GM12874 (cell line): ENCODE results near the gene ZFAND2B.

Source experiments
- CTCF ChIP-seq: IDR thresholded peaks from 2 replicates; pipeline ENCODE4 v1.5.1; 2011; ENCODE audit warnings: low read depth, mild to moderate bottlenecking, control low read depth, low read length, moderate library complexity; ENCODE audit not compliant: insufficient read depth

The ZFAND2B gene

GRCh38 chr2:219182331-219183150, 24.0 kb upstream of the ZFAND2B start:
- TF ChIP-seq CTCF: no peak

GRCh38 chr2:219183151-219183772, 23.3 kb upstream of the ZFAND2B start:
- TF ChIP-seq CTCF: no peak

- TF ChIP-seq CTCF: no peak
Observed at GRCh38 chr2:219184121-219184520, 22.5 kb upstream of the ZFAND2B start.

GRCh38 chr2:219186754-219187456, 19.7 kb upstream of the ZFAND2B start:
- no peak for TF ChIP-seq CTCF

- no peak for TF ChIP-seq CTCF
Observed at GRCh38 chr2:219197388-219197787, 9.2 kb upstream of the ZFAND2B start.

- no peak for TF ChIP-seq CTCF
Observed at GRCh38 chr2:219198974-219199373, 7.6 kb upstream of the ZFAND2B start.

- TF ChIP-seq CTCF: no peak
Observed at GRCh38 chr2:219199470-219200211, 6.9 kb upstream of the ZFAND2B start.
